Fibroblast of skin of abdomen (primary cell): ENCODE data around the gene NAIF1.
"Not testable (repeated sequence)": the region's sequence is repeated elsewhere in the genome, so short reads cannot be mapped to it uniquely, and the experiment has no call there.

Experiments
- DNase-seq: peaks from one replicate; pipeline ENCODE4 v3.0.0-alpha.2; 2013

NAIF1 gene

DNA sequence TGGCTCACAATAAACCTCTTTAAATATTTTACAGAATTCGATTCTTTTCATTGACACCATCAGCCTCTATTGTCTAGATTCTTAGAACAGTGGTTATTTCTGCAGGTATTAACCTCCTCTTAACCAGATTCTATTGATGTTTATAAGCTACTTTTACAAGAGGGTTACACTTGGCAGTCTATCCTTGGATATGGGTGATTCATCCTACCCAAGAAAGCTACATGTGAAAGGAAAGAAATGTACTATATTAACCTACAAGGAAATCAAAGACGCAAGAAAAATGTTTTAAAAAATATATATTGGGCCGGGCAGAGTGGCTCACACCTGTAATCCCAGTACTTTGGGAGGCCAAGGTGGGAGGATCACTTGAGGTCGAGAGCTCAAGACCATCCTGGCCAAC is 17.6 kb upstream of the NAIF1 start:
- no peak for DNase-seq

DNA sequence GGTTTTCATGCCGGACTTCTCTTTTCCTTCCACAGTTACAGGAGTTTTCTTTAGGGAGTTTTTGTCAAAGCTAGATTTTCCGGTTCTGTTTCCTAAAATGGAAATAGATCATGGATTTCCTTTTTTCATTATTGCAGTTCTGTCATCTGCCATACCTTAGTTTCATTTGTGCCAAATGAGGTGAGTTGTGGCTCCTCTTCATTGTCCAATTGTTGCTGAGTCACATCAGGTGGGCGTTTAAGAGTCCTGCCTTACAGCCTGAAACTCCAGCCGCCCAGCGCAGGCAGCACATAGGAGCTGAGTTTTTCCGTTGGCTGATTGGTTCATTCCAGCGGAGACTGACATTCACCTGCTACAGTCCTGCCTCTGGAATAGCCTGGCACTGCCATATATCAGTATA is 15.0 kb upstream of the NAIF1 start:
- DNase-seq = no peak

DNA sequence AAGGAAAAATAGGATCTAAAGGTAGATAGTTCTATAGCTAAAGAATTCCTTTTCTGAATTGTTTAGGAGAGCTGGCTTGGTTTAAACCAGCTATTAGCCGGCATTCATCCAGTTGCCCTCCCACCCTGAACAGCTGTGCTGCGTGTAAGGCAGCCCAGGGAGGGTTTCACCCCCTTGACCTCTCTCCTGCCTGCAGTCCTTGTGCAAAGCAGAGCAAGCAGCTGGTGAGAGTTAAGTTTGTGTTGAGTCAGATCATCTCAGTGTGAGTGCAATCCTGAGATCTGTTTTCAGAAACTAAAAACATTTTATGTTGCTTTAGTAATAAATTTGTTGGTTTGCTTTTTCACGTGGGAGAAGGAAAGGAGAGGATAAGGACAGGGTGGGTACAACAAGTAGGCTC is 13.9 kb upstream of the NAIF1 start:
- DNase-seq = peak; percentile 85

DNA sequence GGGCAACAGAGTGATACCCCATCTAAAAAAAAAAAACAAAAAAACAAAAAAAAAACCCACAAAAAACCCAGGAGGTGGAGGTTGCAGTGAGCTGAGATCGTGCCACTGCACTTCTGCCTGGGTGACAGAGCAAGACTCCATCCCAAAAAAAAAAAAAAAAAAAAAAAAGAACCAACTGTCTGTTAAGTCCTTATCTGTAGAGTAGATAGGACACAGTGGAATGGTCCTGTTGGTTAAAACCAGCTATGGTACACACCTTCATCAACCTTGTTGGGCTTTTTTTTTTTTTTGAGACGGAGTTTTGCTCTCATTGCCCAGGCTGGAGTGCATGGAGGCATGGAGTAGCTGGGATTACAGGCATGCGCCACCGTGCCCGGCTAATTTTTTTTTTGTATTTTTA is 13.1 kb upstream of the NAIF1 start:
- no peak for DNase-seq

DNA sequence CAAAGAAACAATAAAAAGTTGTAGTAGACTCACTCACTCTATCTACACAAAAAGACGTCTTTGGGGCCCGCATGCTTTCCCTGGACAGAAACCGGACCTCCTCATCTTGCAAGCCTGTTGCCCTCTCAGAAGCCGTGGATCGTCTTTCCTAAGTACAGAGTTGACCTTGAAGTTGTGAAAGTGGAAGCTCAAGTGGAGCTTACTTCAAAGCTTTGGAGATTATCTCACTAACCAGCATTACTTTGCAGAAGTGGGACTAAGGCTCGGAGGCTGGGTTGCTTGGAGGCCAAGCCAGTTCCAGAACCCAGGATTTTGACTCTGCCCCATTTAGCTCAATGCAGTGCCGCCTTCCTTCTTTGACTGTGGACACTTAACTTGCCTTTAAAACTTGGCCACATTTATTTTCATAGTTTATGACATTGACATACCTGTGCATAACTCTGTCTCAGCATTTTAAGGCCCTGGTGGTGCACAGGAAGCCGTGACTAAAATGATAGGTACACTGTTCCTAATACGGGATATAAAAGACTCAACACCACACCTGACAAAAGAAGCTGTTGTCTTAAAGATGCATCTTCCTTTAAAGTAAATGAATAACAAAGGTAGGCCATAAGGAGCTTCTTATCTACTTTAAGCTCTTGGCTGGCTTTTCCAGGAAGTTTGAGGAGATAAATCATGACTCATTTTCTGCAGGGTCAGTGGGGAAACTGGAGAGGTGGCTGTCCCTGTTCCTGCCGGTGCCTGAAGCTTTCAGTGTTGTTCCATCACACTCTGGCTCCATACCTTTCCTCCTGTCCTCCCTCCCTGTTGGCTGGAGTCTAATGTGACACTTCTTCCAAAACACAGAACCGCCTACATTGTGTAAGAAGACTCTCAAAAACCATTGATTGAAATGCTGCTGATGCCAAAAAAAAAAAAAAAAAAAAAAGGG is 11.6 kb upstream of the NAIF1 start:
- no peak for DNase-seq

DNA sequence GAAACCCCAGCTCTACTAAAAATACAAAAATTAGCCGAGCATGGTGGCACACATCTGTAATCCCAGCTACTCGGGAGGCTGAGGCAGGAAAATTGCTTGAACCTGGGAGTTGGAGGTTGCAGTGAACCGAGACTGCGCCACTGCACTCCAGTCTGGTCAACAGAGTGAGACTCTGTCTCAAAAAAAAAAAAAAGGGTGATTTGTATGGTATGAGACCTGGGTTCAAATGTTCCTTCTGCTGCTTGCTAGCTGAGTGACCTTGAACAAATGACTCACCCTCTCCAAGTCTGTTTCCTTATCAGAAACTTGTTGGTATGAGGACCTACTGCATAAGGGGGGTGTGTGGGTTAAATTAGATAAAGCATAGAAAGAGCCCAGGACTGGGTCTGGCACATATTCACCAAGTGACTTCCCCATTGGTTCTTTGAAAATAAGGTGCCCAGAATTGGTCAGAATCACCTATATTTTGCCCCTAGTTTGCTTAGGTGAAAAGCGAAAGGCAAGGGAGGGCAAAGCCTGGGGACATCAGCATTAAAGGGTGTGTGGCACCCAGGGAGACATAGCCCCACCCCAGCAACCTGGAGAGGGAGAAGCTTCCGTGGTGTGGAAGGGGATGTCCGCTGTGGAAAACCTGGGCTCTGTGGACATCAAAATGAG is 10.9 kb upstream of the NAIF1 start:
- DNase-seq = no peak

DNA sequence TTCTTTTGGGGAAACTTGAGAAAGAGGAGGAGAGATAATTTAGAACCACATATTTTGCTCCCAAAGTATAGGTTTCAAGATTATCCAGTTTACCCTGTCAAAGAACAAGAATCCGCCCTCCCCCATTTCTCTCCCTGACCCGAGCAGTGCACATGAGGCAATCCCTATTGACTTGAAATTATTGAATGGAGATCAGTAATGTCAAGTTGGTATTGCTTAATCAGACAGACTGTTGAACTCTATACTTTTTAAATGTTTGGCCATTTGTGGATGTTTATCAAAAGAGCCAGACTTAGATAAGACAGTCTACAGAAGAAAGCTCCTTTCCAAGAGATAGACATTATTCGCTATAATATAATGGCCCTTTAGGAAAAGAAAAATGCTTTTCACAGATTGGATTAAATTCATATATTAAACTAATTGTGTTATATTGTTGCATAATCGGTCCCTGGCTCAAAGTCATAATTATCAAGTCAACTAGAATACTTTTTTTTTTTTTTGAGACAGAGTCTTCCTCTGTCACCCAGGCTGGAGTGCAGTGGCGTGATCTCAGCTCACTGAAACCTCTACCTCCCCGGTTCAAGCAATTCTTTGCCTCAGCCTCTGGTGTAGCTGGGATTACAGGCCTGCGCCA is 6.2 kb upstream of the NAIF1 start:
- DNase-seq = no peak

DNA sequence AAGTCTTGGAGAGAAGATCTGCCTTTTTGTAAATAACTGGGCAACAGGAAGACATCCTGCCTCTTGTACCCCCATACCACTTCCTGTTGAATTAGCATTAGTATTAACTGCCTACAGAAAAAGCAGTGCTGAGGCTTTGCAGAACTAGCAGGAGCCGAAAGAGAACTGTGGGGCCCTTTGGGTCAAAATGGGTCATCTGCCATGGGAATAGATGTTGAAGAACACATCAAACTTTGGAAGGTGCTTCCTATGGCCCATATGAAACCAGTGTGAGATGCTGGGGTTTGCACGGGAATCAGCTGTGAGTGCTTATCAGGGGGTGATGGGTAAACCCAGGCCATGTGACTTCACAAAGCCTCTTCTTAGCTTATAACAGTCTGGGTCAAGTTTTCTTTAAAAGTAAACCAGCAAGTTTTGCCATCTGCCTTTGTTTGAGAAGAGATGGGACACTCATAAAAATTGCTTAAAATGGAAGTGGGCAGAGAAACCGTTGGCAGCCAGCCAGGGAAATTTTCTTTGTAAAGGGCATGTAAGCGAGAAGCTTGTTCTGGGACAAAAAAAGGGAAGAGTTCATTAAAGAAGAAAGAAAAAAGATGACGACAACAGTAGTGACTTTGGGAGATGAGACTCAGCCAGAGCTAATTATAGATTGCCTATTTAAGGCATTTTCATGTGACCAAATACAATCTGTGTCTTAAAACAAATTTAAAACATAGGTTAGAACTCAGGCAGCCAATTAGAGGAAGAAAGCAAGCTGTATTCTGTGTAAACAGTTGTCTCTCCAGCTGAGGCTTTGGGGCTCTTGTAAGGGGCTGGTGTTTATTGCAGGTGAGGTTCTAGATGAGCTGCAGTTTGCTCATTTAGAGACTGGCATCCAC is 5.3 kb upstream of the NAIF1 start:
- DNase-seq = peak; percentile 70

DNA sequence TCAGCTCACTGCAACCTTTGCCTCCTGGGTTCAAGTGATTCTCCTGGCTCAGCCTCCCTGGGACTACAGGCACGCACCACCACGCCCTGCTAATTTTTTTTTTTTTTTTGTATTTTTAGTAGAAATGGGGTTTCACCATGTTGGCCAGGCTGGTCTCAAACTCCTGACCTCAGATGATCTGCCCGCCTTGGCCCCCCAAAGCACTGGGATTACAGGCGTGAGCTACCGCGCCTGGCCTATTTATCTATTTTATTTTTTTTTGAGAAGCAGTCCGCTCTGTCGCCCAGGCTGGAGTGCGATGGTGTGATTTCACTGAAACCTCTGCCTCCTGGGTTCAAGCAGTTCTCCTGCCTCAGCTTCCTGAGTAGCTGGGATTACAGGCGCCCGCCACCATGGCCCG is 4.4 kb upstream of the NAIF1 start:
- DNase-seq = not testable (repeated sequence)

DNA sequence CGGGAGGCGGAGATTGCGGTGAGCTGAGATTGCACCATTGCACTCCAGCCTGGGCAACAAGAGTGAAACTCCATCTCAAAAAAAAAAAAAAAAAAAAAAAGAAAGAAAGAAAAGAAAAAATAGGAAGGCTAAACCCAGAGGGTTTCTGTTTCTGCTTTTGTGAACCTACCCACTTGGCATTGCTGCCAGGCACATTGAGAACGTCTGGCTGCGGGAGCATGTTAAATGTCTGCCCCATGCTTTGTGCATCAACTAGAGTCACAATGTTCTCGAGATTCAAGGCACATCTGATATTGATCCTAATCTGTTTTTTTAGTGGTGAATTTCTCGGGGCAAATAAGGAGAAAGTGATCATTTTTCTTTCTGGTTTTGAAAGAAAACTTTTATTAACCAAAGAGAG is 3.8 kb upstream of the NAIF1 start:
- DNase-seq = no peak

DNA sequence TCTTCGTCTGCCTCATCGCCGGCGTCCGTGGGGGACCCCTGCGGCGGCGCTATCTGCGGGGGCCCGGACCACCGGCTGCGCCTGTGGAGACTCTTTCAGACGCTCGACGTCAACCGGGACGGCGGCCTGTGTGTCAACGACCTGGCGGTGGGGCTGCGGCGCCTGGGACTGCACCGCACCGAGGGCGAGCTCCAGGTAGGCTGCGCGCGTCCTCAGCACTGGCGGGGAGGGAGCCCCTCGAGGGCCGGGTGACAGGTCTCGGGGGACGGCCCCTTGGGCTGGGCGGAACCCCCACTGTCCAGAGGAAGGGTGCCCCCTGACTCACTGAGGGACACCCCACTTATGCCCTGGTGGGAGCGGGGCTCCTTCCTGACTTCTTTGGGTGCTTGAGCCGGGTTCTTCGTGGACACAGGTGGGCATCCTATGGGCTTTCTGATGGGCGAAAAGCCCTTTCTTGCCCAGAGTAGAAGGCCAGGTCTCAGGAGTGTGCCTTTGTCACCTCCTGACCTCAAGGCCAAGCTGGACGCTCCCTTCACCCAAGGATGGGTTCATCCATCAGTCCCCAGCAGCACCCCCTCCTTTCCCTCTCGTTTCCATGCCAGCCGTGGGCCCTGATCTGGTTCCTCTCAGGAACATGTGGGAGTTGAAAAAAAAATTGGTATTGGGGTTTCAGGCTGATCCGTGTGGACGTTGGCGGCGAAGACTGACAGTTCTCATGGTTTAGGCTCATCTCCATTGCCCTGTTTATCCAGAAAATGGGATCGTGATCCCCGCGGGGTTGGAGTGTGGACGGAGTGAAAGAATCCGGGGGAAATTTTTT is 1.5 kb upstream of the NAIF1 start:
- DNase-seq = no peak

DNA sequence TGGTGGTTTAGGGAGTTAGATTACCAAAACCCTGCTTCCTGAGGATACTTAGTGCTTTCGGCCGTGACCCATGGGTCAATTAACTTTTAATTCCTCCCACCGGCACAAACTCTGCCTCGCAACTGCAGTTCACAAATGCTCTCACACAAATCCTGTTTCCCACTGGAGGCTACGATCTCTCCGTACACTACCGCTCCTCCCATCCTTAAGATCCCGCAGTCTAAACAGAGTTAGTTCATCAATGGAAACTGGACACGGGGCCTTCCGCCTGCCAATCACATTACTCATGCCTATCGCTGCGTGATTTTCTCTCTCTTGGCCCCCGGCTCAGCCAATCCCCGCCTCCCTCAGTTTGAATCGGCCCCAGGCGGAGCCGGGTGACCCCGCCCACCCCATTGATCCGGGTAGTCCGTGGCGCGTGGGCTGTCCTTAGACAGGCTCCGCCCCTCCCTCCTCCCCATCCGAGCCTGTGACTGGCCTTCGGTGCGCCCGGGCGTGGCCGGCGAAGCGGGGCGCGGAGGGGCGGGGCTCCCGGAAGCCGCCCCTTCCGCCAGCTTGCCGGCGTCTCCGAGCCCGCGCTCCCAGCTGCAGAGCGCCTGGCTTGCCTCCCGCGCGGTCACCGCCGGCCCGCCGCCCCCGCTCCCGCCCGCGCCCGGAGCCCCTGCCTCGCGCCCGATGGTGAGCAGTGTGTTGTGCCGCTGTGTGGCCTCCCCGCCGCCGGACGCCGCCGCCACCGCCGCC is 695 bp upstream of the NAIF1 start, which contains the start of gene SLC25A25:
SLC25A25 (plus strand) TSS at position 588 of the 741 bp plus-strand sequence; CDS start at position 676, 88 bp downstream.
- DNase-seq = peak; percentile 99

DNA sequence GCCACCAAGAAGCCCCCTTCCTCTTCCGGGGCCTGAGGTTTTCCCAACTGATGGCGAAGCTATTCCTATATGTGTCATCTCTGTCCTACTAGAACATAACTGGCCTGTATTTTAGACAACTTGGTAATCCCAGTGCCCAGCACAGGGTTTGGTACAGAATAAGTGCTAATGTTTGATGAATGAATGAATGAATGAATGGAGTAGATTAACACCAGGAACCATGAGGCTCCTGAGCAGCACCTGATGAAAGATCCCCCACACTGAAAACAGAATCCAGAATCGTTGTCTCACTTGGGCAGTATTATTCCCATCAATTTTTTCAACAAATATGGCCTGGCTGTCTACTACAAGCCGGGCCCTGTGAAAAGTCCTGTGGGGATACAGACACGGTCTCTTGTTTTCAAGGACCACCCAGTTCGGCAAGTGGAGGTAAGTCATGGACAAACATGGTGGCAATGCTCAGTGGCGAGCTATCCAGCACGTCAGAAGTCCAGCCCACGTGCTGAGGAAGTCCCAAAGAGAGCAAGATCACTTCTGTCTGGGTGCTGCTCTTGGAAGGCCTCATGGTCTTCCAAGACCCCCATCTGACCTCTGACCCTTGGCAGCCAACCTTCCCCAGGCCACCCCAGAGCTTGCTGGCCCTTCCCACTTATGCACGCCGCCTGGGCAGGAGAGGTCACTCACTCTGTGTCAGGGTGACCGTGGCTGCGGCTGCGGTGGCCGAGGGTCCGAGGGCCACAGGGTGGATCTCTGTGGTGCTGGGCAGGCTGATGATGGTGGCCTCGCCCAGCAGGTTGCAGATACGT is 1.0 kb downstream of the NAIF1 start:
- no peak for DNase-seq

DNA sequence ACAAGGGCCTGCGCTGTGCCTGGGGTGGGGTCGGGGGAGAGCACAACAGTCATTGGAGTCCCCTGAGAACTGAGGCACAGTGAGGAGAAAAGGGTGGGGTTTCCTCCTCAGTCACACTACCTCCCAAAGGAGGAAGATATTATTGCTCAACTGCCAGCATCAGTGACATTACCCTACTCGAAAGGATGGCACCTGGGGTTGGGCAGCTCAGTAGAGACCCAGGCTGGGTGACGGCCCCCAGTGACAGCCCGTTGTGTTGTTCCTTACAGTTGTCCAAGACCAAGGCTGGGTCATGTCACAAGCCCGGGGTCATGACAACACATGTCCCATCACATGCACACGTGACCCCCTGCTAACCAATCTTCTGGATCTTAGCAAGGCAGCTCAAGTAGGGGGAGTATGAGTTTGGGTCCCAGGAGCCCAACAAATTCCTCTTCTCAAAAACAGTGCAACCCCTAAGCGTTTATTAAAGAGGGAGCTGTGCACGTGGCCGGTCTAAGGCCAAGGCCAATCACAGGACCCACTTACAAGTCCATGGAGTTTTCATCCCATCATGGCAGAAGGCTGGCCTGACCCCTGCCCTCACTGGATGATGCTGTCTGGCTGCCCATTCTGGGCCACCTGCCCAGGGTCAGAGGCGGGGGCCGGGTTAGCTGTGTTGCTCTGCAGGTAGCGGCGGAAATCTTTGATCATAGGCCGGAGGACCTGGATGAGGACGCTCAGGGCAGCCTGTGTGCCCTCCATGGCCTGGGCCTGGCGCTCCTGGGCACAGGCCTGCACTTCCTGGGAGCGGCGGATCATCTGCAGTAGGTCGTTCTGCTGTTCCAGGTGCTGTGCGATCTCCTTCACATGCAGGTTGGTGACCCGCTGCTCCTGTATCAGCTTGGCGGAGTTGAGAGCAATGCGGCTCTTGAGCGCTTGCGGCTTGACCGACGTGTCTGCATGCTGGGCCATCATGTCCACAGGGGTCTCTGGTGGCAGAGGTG is 4.0 kb downstream of the NAIF1 start:
- no peak for DNase-seq

DNA sequence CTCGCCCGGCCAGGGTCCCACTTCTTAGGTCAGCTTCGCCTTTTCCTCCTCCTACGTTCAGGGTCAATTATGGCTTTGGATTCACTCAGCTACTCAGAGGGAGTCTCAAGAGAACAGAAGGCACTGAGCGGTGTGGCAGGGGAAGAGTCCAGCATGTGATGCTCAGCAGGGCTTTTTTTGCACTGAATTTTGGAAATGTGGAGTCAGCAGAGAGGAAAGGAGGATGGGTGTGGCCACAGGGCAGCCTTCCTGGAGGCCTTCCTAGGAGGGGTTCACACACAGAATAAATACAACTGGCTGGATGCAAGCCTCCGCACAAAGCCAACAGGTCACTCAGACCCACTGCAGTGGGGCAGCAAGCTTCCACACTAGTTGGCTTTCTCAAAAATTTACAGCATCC is 4.8 kb downstream of the NAIF1 start:
- DNase-seq = no peak

DNA sequence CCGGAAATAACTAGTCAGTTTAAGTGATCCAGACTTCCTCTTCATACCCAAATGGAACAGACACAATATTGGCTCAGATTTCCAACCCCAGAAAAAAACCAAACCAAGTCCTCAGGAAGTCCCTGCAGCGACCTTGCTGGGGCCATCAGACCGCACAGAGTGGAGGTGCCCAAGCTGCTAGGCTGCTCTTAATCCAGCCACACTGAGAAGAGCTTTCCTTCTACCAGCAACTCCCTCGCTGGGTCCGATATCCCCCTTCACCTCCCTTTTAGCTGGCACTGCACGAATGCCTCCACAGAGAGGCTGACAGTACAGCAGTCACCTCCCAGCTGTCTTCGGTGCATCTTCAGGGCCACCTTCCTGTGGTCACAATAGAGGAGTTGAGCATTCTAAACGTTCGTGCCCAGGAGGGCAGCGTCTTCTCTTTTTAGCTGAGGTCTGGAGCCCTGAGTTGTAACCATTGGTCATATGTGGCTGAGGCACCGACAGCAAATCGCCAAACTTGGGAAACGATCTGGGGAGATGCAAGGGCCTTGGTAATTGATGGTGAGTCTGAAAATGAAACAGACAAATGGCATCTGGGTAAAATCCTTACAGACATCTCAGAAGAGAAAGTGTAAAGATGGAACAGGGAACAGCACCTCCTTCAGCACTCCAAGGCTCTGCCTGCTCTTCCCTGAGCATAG is 5.7 kb downstream of the NAIF1 start:
- no peak for DNase-seq

DNA sequence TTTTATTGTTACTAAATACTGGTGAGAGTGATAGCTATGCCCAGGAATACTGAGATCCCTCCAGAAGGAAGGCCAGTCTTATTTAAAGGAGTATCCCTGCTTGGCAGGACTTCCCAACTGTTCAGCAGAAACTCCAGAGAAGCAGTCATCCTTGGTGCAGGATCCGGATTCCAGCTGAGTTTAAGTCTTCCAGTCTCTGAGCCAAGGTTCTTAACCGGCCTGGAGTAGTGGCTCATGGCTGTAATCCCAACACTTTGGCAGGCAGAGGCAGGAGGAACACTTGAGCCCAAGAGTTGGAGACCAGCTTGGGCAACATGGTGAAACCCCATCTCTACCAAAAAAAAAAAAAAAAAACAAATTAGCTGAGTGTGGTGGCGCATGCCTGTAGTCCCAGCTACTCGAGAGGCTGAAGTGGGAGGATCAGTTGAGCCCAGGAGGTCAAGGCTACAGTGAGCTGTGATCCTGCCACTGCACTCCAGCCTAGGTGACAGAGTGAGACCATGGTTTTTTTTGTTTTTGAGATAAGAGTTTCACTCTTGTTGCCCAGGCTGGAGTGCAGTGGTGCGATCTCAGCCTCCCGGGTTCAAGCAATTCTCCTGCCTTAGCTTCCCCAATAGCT is 7.6 kb downstream of the NAIF1 start:
- no peak for DNase-seq
